PC-9 (cell line): ENCODE data around the gene NSF. TPM values are rescaled to one million over a fixed set of nuclear protein-coding genes. Genes with fewer than 3 reads are reported as not detected.
"Not testable (repeated sequence)": the region's sequence is repeated elsewhere in the genome, so short reads cannot be mapped to it uniquely, and the experiment has no call there.

Experiments
- Bru-seq: library from RNA; stranded (reverse); fragments of 400-500 nt; gene quantifications from one replicate; lab custom pipeline; 2021; lab: Mats Ljungman, UMichigan
- BruChase-seq, 2 experiments: library from RNA; stranded (reverse); fragments of 400-500 nt; gene quantifications; one replicate each; lab custom pipeline; 2021; lab: Mats Ljungman, UMichigan
- BruUV-seq: library from RNA; stranded (reverse); fragments of 400-500 nt; replicated peaks from 2 replicates; lab custom pipeline; 2021; lab: Mats Ljungman, UMichigan
- CTCF ChIA-PET: fragments of 300-600 bp; sonication (Branson Sonifier 250); formaldehyde crosslinking; loops from one replicate; lab custom pipeline; 2022; ENCODE audit warnings: antibody characterized with exemption; lab: Charles Lee
- POLR2A ChIA-PET: fragments of 300-600 bp; sonication (Branson Sonifier 250); formaldehyde crosslinking; loops from one replicate; lab custom pipeline; 2022; ENCODE audit warnings: antibody characterized with exemption; ENCODE audit not compliant: unreplicated experiment; lab: Charles Lee
- DNase-seq, 2 experiments: peaks; one replicate each; pipeline versions ENCODE4 v3.0.0 to v3.0.0-alpha.2; 2015 to 2022; ENCODE audit warnings: mixed read lengths in 1 of 2
- H2AFZ ChIP-seq: fragments of 200-600 bp; sonication (generic); 2 replicates; pipeline ENCODE4 v1.8.1; 2017; ENCODE audit warnings: antibody characterized with exemption
- H3F3A ChIP-seq: fragments of 200-600 bp; sonication (generic); 2 replicates; pipeline ENCODE4 v1.8.1; 2017; ENCODE audit warnings: antibody characterized with exemption, mild to moderate bottlenecking, low read depth; ENCODE audit not compliant: insufficient read depth
- H3K27ac ChIP-seq: fragments of 200-600 bp; sonication (generic); 2 replicates; pipeline ENCODE4 v1.6.1; 2016; ENCODE audit warnings: mixed run types
- H3K27me3 ChIP-seq: fragments of 200-600 bp; sonication (generic); 2 replicates; pipeline ENCODE4 v1.6.1; 2016; ENCODE audit warnings: low read depth, mixed run types; ENCODE audit not compliant: insufficient read depth
- H3K36me3 ChIP-seq: fragments of 200-600 bp; sonication (generic); 2 replicates; pipeline ENCODE4 v1.6.1; 2016; ENCODE audit warnings: low read depth, mixed run types
- H3K4me1 ChIP-seq: fragments of 200-600 bp; sonication (generic); replicated peaks from 2 replicates; pipeline ENCODE4 v1.6.1; 2016; ENCODE audit warnings: mixed run types; ENCODE audit not compliant: insufficient read depth
- H3K4me2 ChIP-seq: fragments of 200-600 bp; sonication (generic); 2 replicates; pipeline ENCODE4 v1.6.1; 2017; ENCODE audit warnings: mixed run types
- H3K4me3 ChIP-seq: fragments of 200-600 bp; sonication (generic); 2 replicates; pipeline ENCODE4 v1.6.1; 2016; ENCODE audit warnings: mixed run types
- H3K79me2 ChIP-seq: fragments of 200-600 bp; sonication (generic); 2 replicates; pipeline ENCODE4 v1.6.1; 2017; ENCODE audit warnings: low read depth, mixed run types
- H3K9me2 ChIP-seq: fragments of 200-600 bp; sonication (generic); 2 replicates; pipeline ENCODE4 v1.8.1; 2017; ENCODE audit warnings: mild to moderate bottlenecking; ENCODE audit not compliant: insufficient read depth
- H3K9me3 ChIP-seq: fragments of 200-600 bp; sonication (generic); 2 replicates; pipeline ENCODE4 v1.8.1; 2016; ENCODE audit warnings: low read depth; ENCODE audit not compliant: insufficient read depth
- H4K20me1 ChIP-seq: fragments of 200-600 bp; sonication (generic); 2 replicates; pipeline ENCODE4 v1.8.1; 2017; ENCODE audit not compliant: insufficient read depth
- intact Hi-C: fragments of 100-400 bp; cut with micrococcal nuclease; formaldehyde crosslinking; loops from one replicate; pipeline ENCODE4 v1.10.0; 2022; ENCODE audit not compliant: unreplicated experiment
- long read RNA-seq: library from polyadenylated mRNA; stranded (forward); transcript quantifications from one replicate; pipeline ENCODE4 v2.0.0, GENCODE V29; 2022
- total RNA-seq: library from RNA; stranded (reverse); gene quantifications from 2 replicates; pipeline ENCODE4 v1.2.3, GENCODE V29; 2021

NSF gene
- total RNA-seq = 23.3 and 40.0 TPM in 2 replicates
- Bru-seq, nascent RNA = percentile 59 among the genes with signal in this experiment
- percentile 50 among the genes with signal in this experiment for BruChase-seq, experiment 1, labeled RNA remaining after a 2-hour chase
- BruChase-seq, experiment 2, labeled RNA remaining after a 6-hour chase = percentile 58 among the genes with signal in this experiment
- long read RNA-seq, transcript NSF-201 (21 exons, 3,983 nt) = major isoform, 54 of 89 reads
- long read RNA-seq, partial matches to known transcripts = 14 of 89 reads
- long read RNA-seq, other reads (novel, unspliced or antisense) = 18 of 89 reads

DNA sequence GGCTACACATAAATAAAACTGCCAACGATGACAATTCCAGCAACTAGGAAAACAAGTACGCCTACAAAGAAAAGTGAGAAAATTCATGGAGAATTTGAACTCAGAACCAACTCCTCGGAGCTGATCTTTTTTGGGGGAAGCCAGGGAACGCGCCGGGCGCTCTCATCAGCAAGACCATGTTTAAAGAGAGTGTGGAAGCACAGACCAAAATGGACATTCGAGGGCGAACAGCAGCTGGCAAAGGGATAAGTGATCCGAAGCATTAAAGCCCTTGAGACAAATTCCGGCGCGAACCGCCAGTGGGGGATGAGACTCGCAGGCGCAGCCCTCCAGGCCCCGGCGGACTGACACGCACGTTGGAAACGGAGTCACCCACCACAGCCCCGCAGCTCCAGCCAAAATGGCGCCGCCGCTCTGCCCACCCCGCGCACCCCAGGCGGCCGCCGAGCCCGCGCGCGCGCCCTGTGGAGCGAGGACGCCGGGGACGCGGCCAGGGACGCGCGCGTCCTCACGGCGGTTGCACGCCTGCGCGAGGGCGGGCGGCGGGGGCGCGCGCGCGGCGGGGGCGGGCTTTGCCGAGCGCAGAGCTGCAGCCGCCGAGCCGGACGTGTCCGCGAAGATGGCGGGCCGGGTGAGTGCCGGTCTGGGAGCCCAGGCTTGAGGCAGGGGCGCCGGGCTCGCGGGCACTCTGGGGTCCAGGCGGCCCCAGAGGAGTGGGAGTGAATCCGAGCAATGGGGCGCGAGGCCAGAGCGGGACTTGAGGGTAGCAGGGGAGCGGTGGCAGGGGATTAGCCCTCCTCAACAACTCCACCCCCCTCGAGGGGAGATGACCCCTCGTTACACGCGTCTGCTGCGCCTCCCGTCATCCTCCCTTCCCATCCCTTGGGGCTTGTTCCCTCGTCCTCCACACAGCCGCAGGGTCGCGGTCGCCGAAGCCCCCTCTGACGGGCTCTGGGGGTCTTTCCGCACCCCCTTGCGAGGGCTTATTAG lies at the start of gene NSF:
NSF (plus strand) TSS at position 513 of the 990 bp plus-strand sequence; CDS start at position 620, 107 bp downstream.
- CTCF ChIA-PET, H3K4me3 ChIP-seq, H3K4me2 ChIP-seq, DNase-seq, H3F3A ChIP-seq, H3K27me3 ChIP-seq, POLR2A ChIA-PET, H4K20me1 ChIP-seq, H3K79me2 ChIP-seq, H3K9me3 ChIP-seq, H3K36me3 ChIP-seq, H3K4me1 ChIP-seq, H3K27ac ChIP-seq, H2AFZ ChIP-seq, intact Hi-C loops, H3K9me2 ChIP-seq: not testable (repeated sequence)
- TSS peak; percentile 80 for BruUV-seq

DNA sequence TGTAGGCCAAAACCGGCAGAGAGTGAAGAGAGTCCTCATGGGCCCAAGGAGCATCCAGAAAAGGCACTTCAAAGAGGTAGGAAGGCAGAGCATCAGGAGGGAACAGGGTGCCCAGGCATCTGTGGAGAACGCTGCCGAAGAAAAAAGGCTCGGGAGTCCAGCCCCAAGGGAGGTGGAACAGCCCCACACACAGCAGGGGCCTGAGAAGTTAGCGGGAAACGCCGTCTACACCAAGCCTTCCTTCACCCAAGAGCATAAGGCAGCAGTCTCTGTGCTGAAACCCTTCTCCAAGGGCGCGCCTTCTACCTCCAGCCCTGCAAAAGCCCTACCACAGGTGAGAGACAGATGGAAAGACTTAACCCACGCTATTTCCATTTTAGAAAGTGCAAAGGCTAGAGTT lies 41.9 kb upstream of the NSF start:
- H3K27me3 ChIP-seq, H3K36me3 ChIP-seq, H3K9me3 ChIP-seq, DNase-seq, H3F3A ChIP-seq, H2AFZ ChIP-seq, H3K4me1 ChIP-seq, BruUV-seq, H3K4me2 ChIP-seq, H3K4me3 ChIP-seq, H3K79me2 ChIP-seq, H3K9me2 ChIP-seq, POLR2A ChIA-PET, H4K20me1 ChIP-seq, H3K27ac ChIP-seq, CTCF ChIA-PET, intact Hi-C loops: not testable (repeated sequence)

DNA sequence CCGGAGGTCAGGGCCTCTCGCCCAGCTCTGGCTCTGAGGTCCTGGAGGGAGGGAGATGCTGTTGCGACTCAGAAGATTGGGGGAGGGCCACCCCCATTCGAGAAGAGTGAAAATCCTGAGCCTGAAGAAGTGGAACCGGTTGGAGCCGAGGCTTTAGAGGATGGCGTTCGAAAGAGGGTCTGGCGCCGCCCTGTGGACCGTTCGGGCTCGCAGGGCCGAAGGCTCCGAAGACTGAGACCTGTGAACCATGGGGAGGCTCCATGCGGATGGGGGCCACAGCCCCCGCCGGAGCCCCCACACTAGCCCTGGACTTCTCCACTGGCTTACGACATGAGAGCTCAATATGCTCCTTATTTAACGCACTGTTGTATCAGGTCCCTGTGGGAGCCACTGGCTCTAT lies 31.3 kb upstream of the NSF start:
- H3K27ac ChIP-seq, H3K9me2 ChIP-seq, H2AFZ ChIP-seq, H3F3A ChIP-seq, H3K79me2 ChIP-seq, H3K4me1 ChIP-seq, H4K20me1 ChIP-seq, BruUV-seq, H3K4me2 ChIP-seq, H3K4me3 ChIP-seq, DNase-seq, POLR2A ChIA-PET, CTCF ChIA-PET, intact Hi-C loops, H3K27me3 ChIP-seq, H3K9me3 ChIP-seq, H3K36me3 ChIP-seq: not testable (repeated sequence)

DNA sequence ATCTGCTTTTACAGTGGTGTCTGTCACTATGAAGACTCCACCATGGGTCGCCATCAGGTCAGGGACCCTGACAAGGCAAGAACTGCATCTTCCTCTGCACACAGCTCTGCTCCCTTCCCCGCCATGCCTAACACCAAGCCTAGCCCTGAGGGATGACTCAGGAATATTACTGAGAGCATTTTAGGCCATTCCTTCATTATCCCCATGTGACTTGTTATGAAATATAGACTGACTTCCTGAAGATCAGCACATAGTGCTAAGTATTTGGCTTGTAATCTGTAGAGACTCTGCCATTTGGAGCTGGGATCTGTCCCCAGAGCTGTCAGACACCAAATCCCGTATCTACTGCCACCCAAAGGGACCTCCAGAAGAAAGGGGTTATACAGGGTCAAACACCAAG lies 30.4 kb upstream of the NSF start:
- H3K9me2 ChIP-seq, intact Hi-C loops, H3K27me3 ChIP-seq, H3F3A ChIP-seq, H3K4me3 ChIP-seq, CTCF ChIA-PET, H3K4me2 ChIP-seq, DNase-seq, H3K79me2 ChIP-seq, H3K27ac ChIP-seq, POLR2A ChIA-PET, H2AFZ ChIP-seq, H4K20me1 ChIP-seq, BruUV-seq, H3K36me3 ChIP-seq, H3K4me1 ChIP-seq, H3K9me3 ChIP-seq: not testable (repeated sequence)

DNA sequence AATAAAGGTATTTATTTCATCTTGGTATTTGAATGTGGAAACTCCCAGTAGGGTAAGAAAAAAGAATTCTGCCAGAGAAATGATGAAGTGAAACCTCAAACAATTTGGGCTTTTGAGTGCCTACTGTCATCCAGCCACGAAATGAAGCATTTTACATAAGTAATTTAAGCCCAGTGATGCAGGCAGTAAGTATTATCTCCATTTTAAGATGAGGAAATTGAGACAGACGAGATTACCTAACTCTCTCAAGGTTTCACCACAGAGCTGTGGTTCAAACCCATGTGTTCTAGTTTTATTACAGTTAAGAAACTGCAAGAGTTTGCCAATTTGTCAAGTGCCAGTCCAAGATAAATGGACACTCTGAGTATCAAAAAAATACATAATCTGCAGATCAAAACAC lies 24.2 kb upstream of the NSF start:
- CTCF ChIA-PET, POLR2A ChIA-PET, H3K9me2 ChIP-seq, BruUV-seq, H3K27ac ChIP-seq, H3K79me2 ChIP-seq, DNase-seq, H3K4me2 ChIP-seq, H4K20me1 ChIP-seq, H2AFZ ChIP-seq, H3K27me3 ChIP-seq, H3K36me3 ChIP-seq, H3K4me3 ChIP-seq, intact Hi-C loops, H3F3A ChIP-seq, H3K4me1 ChIP-seq, H3K9me3 ChIP-seq: not testable (repeated sequence)

DNA sequence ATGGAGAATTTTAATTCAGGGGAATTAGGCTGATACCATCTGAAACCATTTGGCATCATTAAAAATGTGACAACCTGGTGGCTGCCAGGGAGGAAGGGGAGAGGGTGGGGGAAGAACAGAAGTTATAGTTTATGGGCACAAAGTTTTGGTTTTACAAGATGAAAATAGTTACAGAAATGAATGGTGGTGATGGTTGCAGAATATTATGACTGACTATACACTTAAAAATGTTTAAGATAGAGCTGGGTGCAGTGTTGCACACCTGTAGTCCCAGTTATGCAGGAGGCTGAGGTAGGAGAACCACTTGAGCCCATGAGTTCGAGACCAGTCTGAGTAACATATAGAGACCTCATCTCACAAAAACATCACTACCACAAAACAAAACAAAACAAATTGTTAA lies 23.5 kb upstream of the NSF start:
- BruUV-seq, DNase-seq, H3K4me1 ChIP-seq, H3K9me2 ChIP-seq, intact Hi-C loops, H4K20me1 ChIP-seq, POLR2A ChIA-PET, H3F3A ChIP-seq, H3K79me2 ChIP-seq, H3K27ac ChIP-seq, H2AFZ ChIP-seq, H3K9me3 ChIP-seq, H3K27me3 ChIP-seq, H3K4me3 ChIP-seq, H3K4me2 ChIP-seq, CTCF ChIA-PET, H3K36me3 ChIP-seq: not testable (repeated sequence)

DNA sequence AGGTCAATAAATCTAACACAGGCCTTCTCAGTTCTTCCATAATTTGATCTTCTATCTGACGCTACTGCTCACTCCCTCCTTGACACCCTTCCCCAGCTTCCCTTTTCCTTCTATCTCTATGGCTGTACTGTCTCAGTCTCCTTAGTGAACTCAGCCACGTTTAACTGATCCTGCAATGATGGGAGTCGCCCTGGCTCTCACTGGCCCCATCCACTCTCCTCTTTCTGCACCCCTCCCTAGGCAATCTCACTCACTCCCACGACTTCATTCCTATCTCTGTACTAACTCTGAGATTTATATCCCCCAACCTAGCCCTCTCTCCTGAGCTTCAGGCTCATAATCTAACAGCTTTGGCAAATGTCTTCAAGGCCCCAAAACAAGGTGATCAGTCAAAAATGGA lies 18.7 kb upstream of the NSF start:
- H4K20me1 ChIP-seq, H3K4me2 ChIP-seq, H3K27ac ChIP-seq, H3K9me3 ChIP-seq, H3K27me3 ChIP-seq, H3K9me2 ChIP-seq, BruUV-seq, H3K36me3 ChIP-seq, H3F3A ChIP-seq, CTCF ChIA-PET, intact Hi-C loops, POLR2A ChIA-PET, H2AFZ ChIP-seq, DNase-seq, H3K4me3 ChIP-seq, H3K4me1 ChIP-seq, H3K79me2 ChIP-seq: not testable (repeated sequence)
